Neural crest cell (in vitro differentiated cells): ENCODE data around the gene KCNE4. TPM values are rescaled to one million over a fixed set of nuclear protein-coding genes. Genes with fewer than 3 reads are reported as not detected.
A peak's percentile ranks its signal among the peaks of the same experiment; 100 is the strongest.

Experiments used
- DNase-seq: peaks from one replicate; pipeline ENCODE4 v3.0.0; 2021; ENCODE audit warnings: low read depth, mixed read lengths, low spot score
- H3K27ac Mint-ChIP-seq: one replicate; pipeline ENCODE4 v1.8.0; 2021; ENCODE audit warnings: mild to moderate bottlenecking, mixed read lengths; ENCODE audit not compliant: unreplicated experiment
- H3K27me3 Mint-ChIP-seq: 2 replicates; pipeline ENCODE4 v1.8.0; 2021; ENCODE audit warnings: low read depth, mild to moderate bottlenecking, mixed read lengths
- H3K36me3 Mint-ChIP-seq: 2 replicates; pipeline ENCODE4 v1.8.0; 2021; ENCODE audit warnings: low read depth, mild to moderate bottlenecking, mixed read lengths
- H3K4me1 Mint-ChIP-seq: 2 replicates; pipeline ENCODE4 v1.8.0; 2021; ENCODE audit warnings: mixed read lengths
- H3K4me3 Mint-ChIP-seq: one replicate; pipeline ENCODE4 v1.8.0; 2021; ENCODE audit warnings: mild to moderate bottlenecking, mixed read lengths
- H3K9me3 Mint-ChIP-seq: 2 replicates; pipeline ENCODE4 v1.8.0; 2021; ENCODE audit warnings: mixed read lengths
- total RNA-seq: library from RNA; stranded (reverse); gene quantifications from 2 replicates; pipeline ENCODE4 v1.2.1, GENCODE V29; 2021
- TF ChIP-seq, protein P1 (sequence below): fragments of 200-600 bp; sonication (generic); conservative IDR thresholded peaks from 2 replicates; pipeline ENCODE4 v1.5.0; 2021; ENCODE audit warnings: antibody characterized with exemption, mild to moderate bottlenecking

Gene KCNE4
- total RNA-seq, 1 donor from 2014 or later, result 0.09 TPM

DNA sequence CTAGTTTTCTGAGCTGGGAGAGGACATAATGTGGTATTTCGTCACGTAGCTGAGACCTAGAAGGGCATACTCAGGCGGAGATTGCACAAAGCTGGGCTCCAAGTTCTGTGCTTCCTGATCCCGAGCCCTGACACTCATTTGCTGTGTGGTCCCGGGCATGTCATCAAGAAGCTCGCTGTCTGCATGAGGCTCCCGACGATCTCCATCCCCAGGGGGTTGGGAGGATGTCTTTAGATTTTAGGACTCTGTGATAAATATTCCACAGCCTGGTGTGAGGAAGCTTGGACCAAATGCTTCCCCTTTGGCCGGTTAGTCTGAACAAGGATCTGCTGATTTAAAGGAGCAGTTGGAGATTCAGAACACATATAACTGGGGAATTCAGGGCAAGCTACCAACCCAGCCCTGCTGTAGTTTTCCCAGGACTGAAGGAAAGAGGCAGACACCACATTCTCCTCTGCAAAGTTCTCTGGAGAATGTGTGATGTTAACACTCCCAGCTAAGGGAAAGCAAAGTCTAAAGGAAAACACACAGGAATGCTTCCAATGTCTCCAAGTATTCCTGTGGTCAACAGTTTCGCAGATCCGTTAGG lies 2.3 kb downstream of the KCNE4 start:
- TF ChIP-seq, protein P1, sequence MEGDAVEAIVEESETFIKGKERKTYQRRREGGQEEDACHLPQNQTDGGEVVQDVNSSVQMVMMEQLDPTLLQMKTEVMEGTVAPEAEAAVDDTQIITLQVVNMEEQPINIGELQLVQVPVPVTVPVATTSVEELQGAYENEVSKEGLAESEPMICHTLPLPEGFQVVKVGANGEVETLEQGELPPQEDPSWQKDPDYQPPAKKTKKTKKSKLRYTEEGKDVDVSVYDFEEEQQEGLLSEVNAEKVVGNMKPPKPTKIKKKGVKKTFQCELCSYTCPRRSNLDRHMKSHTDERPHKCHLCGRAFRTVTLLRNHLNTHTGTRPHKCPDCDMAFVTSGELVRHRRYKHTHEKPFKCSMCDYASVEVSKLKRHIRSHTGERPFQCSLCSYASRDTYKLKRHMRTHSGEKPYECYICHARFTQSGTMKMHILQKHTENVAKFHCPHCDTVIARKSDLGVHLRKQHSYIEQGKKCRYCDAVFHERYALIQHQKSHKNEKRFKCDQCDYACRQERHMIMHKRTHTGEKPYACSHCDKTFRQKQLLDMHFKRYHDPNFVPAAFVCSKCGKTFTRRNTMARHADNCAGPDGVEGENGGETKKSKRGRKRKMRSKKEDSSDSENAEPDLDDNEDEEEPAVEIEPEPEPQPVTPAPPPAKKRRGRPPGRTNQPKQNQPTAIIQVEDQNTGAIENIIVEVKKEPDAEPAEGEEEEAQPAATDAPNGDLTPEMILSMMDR, result no peak
- no peak overlapping the region for H3K27ac Mint-ChIP-seq
- no peaks in the 10 kb centered on the region for H3K9me3 Mint-ChIP-seq
- H3K4me1 Mint-ChIP-seq, result peaks cover 46% of the 10 kb centered on the region
- no peaks in the 10 kb centered on the region for H3K27me3 Mint-ChIP-seq
- no peak for DNase-seq
- no peak overlapping the region for H3K4me3 Mint-ChIP-seq
- no peaks in the 10 kb centered on the region for H3K36me3 Mint-ChIP-seq

DNA sequence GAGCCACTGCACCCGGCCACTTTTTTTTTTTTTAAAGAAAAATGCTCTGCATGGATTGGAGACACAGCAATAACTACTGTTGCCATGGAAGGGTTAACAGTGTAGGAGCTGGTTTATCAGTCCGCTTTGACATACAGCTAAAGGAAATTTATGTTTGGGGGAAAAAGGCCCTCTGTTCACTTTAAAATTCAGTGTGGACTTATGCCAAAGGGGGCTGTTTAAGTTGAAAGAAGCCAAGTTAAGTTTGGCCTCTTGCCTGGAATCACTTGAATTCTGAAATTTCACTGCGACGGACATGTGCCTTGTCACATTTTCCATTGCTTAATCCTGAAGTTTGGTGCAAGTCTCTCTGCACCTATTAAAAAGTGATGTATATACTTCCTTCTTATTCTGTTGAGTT lies 3.1 kb downstream of the KCNE4 start:
- H3K4me3 Mint-ChIP-seq, result no peak overlapping the region
- H3K36me3 Mint-ChIP-seq, result no peaks in the 10 kb centered on the region
- TF ChIP-seq, protein P1, result no peak
- H3K4me1 Mint-ChIP-seq, result peaks cover 46% of the 10 kb centered on the region
- no peaks in the 10 kb centered on the region for H3K9me3 Mint-ChIP-seq
- no peaks in the 10 kb centered on the region for H3K27me3 Mint-ChIP-seq
- no peak for DNase-seq
- H3K27ac Mint-ChIP-seq, result no peak overlapping the region

DNA sequence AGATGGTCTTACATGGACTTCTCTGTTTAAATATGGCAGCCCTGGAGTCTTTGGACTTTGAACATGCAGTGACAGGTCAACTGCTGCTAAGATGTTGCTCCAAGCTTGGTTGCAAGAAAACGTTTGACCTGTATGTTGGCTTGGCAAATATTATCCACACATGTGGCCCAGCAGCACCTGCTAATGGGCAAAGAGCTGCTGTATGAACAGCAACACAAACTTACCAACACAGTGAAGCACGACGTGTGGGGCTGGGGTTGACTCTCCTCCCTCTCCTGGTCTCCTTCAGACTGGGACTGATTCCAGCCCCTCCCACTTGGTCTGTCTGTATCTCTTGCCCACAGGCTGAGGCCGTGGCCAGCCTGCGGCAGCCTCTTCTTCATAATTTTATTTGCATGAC lies 3.8 kb downstream of the KCNE4 start:
- no peaks in the 10 kb centered on the region for H3K9me3 Mint-ChIP-seq
- no peak overlapping the region for H3K27ac Mint-ChIP-seq
- H3K36me3 Mint-ChIP-seq, result no peaks in the 10 kb centered on the region
- TF ChIP-seq, protein P1, result no peak
- H3K4me1 Mint-ChIP-seq, result peaks cover 44% of the 10 kb centered on the region
- H3K27me3 Mint-ChIP-seq, result no peaks in the 10 kb centered on the region
- H3K4me3 Mint-ChIP-seq, result no peak overlapping the region
- no peak for DNase-seq

DNA sequence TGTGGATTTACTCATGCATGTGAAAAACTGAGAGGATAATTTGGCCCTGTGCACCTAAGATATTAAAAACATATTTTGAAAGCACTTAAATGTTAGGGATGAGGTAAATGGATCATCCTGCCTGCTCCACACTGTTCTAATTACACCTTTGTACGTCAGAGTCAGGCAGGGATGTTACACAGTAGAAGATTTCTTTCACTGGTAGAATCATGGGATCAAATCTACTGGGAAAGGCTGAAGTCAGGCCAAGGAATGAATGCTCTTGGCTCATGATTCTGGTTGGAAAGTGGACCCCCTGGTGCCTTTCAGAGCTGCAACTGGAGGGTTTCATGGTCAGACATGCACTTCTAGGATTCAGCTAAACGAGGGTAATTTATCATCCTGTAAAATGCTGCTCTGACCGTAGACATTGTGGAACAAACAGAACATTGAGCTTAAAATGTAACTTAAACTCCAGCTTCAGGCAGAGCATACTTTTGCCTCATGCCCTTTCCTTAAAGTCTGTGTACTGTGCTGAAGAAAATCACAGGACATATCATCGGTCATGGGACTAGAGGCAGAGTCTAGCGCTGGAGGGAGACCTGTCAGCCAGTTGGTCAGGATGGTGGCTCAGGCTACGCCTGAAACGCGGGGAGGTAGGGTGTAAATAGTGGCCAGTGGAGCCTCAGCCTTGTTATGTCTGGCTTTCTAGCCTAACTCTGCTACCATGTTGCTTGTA lies 4.9 kb downstream of the KCNE4 start:
- Mint-ChIP-seq H3K9me3 (no peaks in the 10 kb centered on the region), H3K27me3 (no peaks in the 10 kb centered on the region), H3K4me3 (no peak overlapping the region), H3K36me3 (no peaks in the 10 kb centered on the region), H3K4me1 (peaks cover 39% of the 10 kb centered on the region), H3K27ac (no peak overlapping the region)
- TF ChIP-seq, protein P1, result no peak
- DNase-seq, result no peak

DNA sequence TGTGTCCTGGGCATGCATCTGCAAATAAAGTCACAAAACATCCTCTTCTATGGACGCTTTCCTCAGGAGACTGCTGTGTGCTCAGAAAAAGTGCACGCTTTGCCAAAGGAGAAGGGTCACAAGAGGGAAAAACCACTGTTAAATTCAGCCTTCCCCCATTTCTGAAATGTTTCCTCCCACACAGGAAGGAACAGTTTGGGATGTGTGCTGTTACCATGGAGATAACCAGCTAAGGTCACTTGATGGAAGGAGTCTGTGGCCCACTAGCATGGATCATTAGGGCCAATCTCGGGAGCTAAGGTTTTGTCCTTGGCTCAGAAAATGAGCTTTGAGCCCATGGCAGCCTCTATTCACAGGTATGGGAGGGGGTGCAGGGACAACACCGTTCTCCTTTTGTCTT lies 5.6 kb downstream of the KCNE4 start:
- Mint-ChIP-seq H3K27me3 (no peaks in the 10 kb centered on the region), H3K4me1 (peaks cover 32% of the 10 kb centered on the region), H3K36me3 (no peaks in the 10 kb centered on the region), H3K4me3 (no peak overlapping the region), H3K27ac (peak overlapping the region; percentile 32), H3K9me3 (no peaks in the 10 kb centered on the region)
- DNase-seq, result no peak
- TF ChIP-seq, protein P1, result no peak
